ENCODE data around the gene HIVEP3.

HIVEP3 gene

DNA sequence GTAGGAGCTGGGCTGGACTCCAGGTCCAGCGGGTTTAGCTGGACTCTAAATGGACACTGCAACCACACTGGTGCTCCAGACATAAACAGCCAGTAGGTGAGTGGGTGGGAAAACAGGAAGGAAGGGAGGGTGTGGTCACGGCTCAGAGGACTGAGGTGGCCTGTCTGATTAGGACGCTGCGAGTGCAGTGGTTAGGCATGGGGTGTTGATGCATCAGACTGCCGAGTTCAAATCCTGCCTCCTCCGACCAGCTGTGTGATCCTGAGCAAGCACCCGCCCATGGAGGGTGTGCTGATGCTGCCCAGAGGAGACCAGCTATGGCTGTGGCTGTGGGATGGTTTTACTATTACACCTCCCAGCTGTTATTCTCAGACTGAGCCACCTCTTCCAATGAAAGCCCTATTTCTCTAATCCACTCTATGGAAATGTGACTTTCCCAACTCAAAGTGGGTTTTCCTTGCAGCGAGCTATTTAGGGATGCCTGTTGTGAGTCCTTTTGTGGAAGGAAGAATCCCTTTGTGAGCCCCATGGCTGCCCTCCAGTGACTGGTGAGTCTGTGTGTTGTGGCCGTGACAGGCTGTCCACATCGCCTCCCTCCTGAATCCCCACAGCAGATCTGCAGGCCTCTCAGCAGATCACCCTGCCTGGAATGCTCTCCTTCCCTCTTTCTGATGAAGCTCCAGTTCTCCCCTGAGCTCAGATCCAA, 377.7 kb downstream of the HIVEP3 start:
- no peak for DNase-seq

DNA sequence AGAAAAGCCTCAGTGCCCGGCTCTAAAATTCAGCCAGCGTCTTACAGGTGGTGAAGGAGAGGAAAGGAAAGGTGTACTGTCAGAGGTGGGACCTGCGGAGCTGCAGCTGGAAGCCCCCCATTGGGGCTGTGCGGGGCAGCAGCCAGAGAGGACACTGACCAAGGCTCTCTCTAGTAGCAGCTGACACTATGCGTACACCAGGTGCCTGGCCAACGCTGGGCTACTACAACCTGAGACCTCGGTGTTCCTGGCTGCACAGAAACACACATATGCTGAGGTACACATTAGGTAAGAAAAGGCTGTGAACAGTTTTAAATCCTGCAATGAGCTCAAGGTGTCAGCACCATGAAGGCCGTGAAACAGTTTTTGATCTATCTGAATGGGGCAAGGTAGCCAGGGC, 378.7 kb downstream of the HIVEP3 start:
- no peak for DNase-seq

DNA sequence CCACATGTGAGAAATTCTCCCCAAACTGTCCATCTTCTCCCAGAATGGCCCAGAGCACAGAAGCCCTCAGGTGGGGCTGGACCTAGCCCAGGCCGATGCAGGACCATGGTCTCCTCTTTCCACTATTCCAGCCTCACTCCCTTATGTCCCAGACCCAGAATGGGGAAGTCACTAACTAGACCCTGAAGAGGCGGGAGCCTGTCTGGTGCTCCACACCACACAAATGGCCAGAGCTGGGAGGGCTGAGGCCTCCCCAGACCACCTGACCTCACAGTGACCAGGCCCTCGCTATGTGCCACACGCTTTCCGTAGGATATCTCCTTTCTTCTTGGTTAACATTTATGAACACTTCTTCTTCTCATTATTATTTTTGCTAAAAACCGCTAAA, 379.3 kb downstream of the HIVEP3 start:
- DNase-seq = no peak

DNA sequence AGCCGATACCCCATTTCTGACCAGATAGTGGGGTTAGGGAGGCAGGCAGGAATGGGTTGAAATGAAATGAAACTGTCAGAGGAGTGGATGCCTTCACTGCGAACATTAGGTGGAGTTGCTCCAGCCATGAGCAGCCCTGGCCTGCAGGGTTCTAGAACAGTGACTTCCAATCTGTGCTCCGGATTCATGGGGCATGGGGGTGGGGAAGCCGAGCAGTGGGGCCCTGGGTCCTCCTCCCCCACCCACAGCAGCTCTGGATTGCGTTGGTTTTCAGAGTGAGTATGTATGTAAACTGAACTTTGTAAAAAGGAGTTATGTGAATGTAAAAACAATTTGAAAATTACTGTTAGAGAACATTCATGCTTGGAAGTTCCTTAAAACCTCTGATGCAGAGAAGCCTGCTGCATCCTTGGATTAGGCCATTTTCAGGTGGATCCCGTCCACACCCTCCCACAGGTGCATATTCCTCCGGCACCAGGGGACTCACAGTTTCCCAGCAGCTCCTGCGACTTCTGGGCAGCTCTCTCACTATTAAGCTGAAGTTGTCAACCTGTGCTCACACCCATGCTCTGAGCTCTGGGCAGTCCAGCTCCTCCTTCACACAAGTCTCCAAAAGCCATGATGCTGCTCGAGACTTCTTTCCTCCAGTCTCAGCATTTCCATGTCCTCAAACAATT, 379.8 kb downstream of the HIVEP3 start:
- DNase-seq = no peak

DNA sequence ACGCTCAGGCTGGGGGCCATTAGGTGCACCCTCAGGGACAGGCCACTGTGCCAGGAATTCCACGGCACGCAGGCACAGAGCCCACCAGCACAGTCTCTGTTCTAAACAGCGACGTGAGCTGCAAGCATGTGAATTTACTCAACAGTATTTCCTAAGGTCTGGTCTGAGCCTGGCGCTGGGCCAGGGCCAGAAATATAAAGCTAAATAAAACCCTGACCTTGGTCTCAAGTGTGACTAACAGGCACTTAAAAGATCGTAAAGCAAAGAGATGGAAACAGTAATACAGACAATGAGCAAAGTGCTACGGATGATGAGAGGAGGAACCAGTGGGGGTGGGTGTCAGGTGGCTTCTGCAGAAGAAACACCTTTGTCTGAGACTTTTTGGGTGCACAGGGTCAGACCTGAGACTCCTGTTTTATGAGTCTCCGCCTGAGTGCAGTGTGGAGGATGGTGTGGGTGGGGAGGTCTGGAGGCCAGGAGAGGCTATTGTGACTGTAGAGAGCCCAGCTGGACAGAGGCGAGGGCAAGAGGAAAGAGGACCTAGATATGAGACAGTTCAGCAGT, 380.9 kb downstream of the HIVEP3 start:
- DNase-seq = no peak

DNA sequence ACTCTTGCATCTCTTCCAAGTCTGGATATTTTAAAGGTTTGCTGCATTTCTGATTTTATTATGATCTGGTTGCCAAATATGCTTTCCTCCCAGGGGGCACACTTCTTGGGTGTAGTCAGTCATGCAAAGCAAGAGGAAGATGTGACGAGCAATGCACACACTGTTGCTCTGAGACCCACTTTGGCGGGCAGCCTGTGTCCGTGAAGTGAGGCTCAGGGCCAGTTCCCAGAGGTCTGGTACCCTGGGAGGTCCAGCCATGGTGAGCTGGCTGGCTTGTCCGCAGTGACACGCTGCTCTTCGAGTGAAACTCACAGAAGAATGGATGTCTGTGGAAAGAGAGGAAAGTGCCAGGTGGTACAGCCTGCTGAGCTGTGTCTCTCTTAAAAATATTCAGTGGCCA, 381.5 kb downstream of the HIVEP3 start:
- no peak for DNase-seq

DNA sequence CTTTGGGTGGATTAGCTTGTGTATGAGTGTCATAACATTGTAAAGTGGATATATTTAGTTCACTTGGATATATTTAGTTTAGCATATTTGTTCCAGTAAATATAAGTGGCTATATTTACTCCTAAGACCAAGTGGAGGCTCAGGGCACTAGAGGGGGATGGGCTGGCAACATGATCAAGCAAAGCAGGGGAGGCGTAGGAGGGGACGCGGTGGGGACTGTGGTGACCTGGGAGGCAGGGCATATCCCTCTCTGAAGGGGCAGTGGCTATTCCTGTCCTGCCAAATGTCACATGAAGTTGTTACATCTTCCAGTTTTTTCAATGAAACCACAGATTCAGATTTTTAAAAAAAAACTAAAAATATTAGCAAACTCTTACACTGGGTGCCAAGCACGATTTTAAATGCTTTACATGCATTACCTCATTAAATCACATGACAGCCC, 382.3 kb downstream of the HIVEP3 start:
- no peak for DNase-seq

DNA sequence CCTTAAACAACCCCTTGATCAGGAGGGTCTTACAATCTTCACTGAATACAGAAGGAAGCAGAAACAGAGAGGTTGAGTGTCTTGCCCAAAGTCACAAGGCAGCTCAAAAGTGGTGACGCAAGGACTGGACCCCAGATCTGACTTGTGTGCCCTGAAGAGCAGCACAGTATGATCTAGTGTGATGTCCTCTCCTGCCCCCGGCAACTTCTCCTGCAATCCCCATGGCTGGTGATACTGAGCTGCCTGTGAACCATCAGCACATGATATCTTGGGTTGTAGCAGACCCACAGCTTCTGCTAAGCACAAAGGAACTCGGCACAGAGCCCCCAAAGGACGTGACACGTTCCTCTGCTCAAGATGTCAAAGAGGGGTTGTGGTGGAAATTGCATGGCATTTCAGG, 383.0 kb downstream of the HIVEP3 start:
- no peak for DNase-seq

DNA sequence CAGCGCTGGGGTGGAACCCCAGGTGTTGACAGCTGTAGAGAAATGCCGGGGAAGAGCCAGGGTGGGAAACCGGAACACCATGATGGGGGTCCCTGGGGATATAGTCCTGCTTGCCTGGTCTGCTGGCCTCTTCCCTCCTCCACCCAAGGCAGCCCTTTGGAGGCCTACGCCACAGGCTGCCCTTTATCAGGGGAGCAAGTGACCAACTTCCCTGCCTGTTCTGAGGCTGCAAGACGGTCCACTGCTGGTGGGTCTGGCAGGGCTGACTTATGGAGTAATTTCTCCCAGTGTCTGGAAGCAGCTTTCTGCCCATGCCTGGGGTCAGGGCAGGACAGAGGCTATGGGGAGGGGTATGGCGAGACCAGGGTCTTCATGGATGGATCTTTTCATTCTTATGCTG, 383.4 kb downstream of the HIVEP3 start:
- no peak for DNase-seq

DNA sequence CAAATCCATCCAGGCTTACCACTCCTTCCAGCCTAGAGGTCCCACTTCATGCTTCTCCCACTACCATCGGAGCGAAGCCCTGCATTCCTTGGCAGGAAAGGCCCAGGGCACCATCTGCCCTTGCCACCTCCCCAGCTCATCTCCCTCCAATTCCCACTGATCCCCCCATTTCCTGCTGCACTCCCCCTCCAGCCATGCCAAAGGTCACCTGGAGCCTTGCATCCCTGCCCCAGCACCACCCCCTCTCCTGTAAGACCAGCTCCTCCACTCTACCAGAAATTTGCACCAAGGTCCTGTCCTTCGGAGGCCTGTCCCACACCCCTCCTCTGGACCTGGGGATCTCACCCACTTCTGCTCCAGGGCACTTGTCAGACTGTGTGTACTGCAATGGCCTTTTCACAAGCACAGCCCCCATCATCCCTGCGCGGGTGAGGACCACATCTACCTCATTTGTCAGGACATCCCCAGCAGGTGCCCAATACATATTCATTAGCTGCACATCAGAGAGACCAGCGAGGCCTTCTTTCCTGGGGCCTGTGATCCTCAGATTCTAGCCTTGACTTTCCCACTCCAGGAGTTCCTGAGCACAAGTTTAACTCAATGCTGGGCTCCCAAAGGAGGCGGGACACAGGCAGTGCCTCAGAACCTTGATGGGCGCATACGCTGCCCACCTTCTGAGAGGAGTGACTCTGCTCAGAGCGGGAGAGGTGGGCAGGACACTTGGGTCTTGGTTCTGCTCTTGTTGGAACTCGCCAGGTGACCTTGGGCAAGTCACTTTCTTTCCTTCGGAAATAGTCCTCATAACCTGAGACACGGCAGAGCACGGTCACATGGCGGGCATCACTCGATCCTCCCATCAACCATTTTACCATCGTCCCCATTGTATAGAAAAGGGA, 384.3 kb downstream of the HIVEP3 start:
- DNase-seq = no peak

DNA sequence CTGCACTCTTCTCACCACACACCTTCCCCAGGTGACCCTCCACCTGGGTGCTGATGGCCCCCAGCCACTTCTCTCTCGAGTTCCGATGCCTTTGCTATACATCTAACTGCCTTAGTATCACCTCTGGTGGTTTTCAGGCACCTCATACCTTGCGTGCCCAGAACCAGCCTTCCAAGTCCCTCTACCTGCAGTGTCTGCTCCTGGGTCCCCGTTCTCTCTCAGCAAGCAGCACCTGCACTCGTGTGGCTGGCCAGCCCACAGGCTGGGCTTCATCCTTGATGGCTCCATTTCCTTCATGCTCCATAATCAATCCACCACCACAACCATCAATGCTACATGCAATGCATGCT, 385.0 kb downstream of the HIVEP3 start:
- no peak for DNase-seq

DNA sequence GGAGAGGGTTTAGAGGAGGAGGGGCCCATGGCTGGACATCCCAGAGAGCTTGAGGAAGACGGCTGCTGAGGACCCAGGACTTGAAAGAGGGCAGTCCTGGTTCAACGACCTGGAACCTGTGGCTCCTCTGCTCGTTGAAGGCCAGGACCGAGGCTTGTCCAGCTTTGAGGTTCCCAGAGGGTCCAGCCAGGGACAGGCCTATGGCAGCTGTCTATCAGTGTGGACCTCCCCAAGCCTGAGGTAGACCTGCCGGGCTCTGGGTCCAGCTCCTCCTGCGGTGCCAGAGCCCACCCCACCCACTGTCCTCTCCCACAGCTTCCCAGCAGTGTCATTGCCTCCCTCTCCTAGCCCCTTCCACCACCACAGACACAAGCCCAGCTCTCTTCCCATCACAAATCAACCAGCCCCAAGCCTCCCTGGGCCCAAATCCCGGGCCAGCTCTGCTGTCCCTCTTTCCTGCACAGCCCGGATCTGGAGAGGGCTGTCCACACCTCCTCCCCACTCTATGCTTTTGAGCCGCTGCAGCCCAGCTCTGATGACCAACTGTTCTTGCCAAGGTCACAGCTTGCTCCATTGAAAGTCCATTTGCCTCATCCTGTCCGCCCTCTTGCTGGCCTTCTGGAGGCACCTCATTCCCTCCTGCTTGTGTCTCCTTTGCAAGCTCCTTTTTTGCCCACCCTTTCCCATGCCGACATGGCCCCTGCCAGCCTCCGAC, 385.5 kb downstream of the HIVEP3 start:
- DNase-seq = no peak

DNA sequence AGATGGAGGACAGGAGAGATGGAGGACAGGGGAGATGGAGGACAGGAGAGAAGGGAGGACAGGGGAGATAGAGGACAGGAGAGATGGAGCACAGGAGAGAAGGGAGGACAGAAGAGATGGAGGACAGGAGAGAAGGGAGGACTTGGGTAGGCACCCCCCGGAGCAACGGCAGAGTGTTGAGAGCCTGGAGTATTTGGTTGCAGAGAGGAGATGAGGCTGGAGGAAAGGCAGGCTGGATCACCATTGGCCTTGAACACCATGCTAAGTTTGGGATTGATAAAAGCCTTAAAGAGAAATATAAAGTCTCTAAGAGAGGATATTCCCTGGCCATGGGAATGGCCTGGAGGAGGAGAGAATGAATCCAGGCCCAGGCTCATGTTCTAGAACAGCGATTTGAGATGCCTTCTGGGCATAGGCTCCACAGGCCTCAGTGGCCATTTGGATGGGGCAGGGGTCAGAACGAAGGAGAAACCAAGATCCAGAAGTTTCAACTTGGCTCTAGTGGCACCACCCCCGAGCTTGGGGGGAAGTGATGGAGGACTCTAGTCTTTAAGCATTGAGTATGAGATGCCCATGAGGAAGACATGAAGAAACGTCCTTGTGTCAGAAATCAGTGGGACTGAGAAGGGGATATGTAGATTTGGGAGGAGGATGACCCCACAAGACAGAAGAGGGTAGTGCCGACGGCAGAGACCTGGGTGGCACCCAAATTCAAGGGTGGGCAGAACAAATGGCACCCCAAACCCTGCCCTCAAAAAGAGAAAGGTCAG, 386.3 kb downstream of the HIVEP3 start:
- DNase-seq = no peak

DNA sequence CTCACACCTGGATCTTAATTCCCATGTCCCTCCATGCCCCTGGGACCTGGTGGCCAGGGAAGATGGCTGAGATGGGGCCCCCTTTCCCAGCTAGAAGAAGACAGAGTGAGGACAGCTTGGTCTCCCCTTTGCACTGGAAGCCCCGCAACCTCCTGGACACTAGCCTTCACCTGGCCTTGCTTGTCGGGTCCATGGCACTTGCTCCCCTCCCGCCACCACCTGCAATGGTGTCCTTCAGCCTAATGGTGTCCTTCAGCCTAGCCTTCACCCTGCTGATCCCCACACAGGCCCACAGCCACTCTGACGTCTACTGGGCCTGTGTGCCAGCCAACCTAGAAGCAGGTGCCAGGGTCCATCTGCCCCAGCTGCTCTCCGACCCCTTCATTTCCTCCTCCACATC, 388.3 kb downstream of the HIVEP3 start:
- DNase-seq = no peak

DNA sequence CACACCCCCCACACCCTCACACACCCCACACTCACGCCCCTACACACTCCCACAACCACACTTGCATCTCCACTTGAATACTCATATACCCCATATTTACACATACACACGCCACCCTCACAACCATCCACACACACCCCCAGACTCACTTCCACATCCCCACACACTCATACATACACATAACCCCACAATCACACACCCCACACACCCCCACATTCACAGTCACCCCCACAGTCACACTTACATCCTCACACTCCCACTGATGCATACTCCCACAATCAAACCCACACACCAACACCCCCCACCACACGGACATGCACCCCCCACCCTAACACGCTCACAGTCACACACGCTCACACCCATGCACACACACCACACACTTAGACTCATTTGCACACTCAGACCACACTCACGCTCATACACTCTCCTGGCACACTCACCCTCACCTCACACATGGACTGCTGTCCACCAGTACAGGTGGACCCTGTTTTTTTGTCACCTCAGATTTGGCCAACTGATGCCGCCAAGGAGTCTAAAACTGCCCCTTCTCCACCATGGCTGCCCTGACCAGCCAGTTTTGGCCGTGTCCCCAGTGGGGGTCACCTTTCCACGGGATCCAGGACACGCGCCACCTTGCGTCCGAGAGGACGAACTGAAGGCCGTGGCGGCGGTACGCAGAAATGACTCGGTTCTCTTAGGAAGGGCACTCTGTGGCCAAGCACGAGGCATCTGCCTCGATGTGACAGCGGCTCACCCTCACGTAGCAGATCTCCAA, 388.9 kb downstream of the HIVEP3 start:
- no peak for DNase-seq

DNA sequence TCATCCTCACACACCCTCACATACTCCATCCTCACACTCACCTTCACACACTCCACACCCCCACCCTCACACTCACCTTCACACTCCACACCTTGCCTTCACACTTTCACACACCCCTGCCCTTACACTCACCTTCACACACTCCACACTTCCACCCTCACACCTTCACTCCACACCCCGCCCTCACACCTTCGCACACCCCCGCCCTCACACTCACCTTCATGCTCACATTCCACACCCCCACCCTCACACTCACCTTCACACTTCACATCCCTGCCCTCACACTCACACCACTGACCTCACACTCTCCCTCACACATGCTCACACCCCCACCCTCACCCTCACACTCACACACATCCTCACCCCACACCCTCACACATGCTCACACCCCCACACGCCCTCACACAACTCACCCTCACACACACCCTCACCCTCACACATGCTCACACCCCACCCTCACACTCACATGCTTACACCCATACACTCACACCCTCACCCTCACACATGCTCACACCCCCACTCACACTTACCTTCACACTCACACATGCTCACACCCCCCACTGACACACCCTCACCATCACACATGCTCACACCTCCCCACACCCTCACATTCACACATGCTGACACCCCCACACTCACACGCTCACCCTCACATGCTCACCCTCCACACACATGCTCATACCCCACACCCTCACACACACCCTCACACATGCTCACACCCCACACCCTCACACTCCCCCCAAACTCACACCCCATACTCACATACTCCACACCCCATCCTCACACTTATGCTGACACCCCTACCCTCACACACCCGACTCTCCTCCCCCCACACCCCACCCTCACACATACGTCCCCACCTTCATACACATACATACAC, 389.8 kb downstream of the HIVEP3 start:
- no peak for DNase-seq

DNA sequence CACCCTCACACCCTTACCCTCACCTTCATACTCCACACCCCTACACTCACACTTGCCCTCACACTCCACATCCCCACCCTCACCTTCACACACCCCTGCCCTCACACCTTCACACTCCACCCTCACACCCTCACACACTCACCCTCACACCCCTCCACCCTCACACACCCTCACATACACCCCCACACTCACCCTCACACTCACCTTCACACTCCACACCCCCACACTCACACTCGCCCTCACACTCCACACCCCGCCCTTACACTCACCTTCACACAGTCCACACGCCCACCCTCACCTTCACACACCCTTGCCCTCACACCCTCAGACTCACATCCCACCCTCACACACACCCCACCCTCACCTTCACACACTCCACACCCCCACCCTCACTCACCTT, 390.6 kb downstream of the HIVEP3 start:
- DNase-seq = no peak

DNA sequence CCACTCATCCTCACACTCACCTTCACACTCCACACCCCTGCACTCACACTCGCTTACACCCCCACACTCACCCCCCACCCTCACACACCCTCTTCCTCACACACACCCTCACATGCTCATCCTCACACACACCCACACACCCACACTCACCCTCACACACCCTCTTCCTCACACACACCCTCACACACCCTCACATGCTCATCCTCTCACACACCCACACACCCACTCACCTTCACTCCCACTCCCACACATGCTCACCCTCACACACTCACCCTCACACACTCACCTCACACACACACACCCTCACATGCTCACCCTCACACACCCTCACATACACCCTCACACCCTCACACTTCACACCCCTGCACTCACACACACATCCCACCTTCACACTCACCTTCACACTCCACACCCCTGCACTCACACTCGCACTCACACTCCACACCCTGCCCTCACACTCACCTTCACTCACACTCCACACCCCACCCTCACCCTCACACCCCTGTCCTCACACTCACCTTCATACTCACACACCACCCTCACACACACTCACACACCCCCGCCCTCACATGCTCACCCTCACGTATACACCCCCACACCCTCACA, 391.7 kb downstream of the HIVEP3 start:
- no peak for DNase-seq

DNA sequence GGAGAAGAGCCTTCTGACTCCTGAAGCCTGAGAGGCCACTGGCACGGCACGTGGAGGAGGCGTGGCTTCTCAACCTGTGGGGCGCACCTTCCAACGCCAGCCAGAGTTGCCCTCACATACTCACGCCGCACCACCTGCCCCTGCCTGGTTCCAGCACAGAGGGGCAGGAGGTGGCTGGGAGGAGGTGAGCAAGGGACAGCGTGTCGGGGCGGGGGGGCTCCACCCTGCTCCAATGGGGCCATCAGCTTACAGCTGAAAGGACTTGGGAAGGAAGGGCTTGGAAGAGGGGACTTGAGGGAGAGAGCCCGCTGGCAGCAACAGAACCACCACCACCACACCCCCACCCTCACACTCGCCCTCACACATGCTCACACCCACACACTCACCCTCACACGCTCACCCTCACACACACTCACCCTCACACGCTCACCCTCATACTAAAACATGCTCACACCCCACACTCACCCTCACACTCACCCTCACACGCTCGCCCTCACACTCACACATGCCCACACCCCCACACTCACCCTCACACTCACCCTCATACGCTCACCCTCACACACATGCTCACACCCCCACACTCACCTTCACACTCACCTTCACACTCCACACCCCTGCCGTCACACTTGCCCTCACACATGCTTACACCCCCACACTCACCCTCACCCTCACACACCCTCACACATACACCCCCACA, 392.7 kb downstream of the HIVEP3 start:
- DNase-seq = no peak

All from SIG-M5 (cell line).